Skeletal muscle satellite cell (primary cell): ENCODE measurements around the gene BAIAP2.
"Not testable (repeated sequence)": the region's sequence is repeated elsewhere in the genome, so short reads cannot be mapped to it uniquely, and the experiment has no call there.

Experiments used
- H3K27me3 ChIP-seq: 2 replicates; pipeline ENCODE4 v1.7.0; 2013; ENCODE audit warnings: low read length; ENCODE audit not compliant: control insufficient read depth, insufficient read depth
- H3K36me3 ChIP-seq: 2 replicates; pipeline ENCODE4 v1.7.0; 2013; ENCODE audit warnings: mild to moderate bottlenecking, control low read depth, low read length; ENCODE audit not compliant: insufficient read depth
- H3K4me1 ChIP-seq: 2 replicates; pipeline ENCODE4 v1.7.0; 2013; ENCODE audit warnings: low read length; ENCODE audit not compliant: control insufficient read depth, insufficient read depth
- H3K4me2 ChIP-seq: 2 replicates; pipeline ENCODE4 v1.7.0; 2013; ENCODE audit warnings: mild to moderate bottlenecking, low read length
- H3K4me3 ChIP-seq: 2 replicates; pipeline ENCODE4 v1.7.0; 2013; ENCODE audit warnings: low read length
- H3K9ac ChIP-seq: 2 replicates; pipeline ENCODE4 v1.7.0; 2013; ENCODE audit warnings: mild to moderate bottlenecking, low read depth, low read length, moderate library complexity
- H3K9me3 ChIP-seq: replicated peaks from 2 replicates; pipeline ENCODE4 v1.7.0; 2013; ENCODE audit warnings: mild to moderate bottlenecking, control low read depth, low read length

The BAIAP2 gene

DNA sequence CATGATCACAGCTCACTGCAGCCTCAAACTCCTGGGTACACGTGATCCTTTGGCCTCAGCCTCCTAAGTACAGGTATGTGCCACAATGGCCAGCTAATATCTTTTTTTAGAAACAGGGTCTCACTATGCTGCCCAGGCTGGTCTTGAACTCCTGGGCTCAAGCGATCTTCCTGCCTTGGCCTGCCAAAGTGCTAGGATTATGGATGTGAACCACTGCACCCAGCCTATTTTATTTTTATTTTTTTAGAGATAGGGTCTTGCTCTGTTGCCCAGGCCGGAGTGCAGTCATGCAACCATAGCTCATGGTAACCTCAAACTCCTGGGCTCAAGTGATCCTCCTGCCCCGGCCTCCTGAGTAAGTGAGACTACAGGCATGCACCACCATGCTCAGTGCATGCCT lies 17.6 kb upstream of the BAIAP2 start:
- H3K4me3 ChIP-seq, H3K9me3 ChIP-seq, H3K27me3 ChIP-seq, H3K36me3 ChIP-seq, H3K9ac ChIP-seq, H3K4me2 ChIP-seq: not testable (repeated sequence)
- peaks cover 23% of the 10 kb centered on the region for H3K4me1 ChIP-seq

- peak overlapping the region; percentile 62 for H3K4me2 ChIP-seq
- no peaks in the 10 kb centered on the region for H3K27me3 ChIP-seq
- H3K36me3 ChIP-seq: no peaks in the 10 kb centered on the region
- H3K9ac ChIP-seq: peak overlapping the region; percentile 52
- H3K4me3 ChIP-seq: peak overlapping the region; percentile 38
- no peaks in the 10 kb centered on the region for H3K9me3 ChIP-seq
- H3K4me1 ChIP-seq: peaks cover 23% of the 10 kb centered on the region
Measured at GRCh38 chr17:81018044-81018802, 16.7 kb upstream of the BAIAP2 start.

DNA sequence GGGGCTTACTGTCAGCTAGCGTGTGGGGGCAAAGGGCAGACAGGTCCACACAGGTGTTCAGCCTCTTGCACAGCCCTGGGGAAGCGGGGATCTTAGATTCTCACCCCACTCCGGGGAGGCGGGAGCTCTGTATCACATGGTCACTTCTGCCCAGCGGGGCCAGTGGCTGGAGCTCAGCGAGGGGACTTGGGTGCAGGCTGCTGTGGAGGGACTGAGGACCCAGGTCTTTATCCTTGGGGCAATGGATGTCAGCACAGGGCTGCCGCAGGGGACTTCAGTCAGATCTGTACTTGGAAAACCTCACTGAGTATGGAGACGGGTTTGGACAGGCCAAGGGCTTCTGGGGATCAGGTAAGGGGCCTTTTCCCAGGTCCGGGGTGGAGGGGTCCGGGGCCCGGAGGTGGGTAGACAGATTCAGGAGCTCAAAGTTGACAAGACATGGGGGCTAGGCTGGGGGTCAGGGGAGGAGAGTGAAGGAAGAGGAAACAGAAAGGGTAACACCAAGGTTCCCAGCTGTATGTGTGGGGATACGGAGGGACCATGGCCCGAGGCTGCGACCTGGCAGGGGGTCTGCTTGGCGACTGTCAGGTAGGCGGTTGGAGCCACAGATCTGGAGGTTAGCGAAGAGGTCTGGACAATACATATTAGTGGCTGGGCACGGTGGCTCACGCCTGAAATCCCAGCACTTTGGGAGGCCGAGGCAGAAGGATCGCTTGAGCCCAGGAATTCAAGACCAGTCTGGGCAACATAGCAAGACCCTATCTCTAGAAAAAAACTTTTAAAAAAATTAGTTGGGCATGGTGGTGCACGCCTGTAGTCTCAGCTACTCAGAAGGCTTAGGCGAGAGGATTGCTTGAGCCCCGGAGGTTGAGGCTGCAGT lies 15.1 kb upstream of the BAIAP2 start:
- Histone ChIP-seq H3K36me3 (no peaks in the 10 kb centered on the region), H3K4me2 (no peak overlapping the region), H3K27me3 (peaks cover 4% of the 10 kb centered on the region), H3K9ac (no peak overlapping the region), H3K4me1 (peaks cover 23% of the 10 kb centered on the region), H3K4me3 (no peak overlapping the region), H3K9me3 (no peaks in the 10 kb centered on the region)

- H3K4me3 ChIP-seq: no peak overlapping the region
- H3K4me1 ChIP-seq: peaks cover 24% of the 10 kb centered on the region
- H3K4me2 ChIP-seq: no peak overlapping the region
- H3K9ac ChIP-seq: peak overlapping the region; percentile 49
- no peaks in the 10 kb centered on the region for H3K9me3 ChIP-seq
- H3K27me3 ChIP-seq: peaks cover 10% of the 10 kb centered on the region
- H3K36me3 ChIP-seq: no peaks in the 10 kb centered on the region
Measured at GRCh38 chr17:81020443-81020766, 14.5 kb upstream of the BAIAP2 start.

DNA sequence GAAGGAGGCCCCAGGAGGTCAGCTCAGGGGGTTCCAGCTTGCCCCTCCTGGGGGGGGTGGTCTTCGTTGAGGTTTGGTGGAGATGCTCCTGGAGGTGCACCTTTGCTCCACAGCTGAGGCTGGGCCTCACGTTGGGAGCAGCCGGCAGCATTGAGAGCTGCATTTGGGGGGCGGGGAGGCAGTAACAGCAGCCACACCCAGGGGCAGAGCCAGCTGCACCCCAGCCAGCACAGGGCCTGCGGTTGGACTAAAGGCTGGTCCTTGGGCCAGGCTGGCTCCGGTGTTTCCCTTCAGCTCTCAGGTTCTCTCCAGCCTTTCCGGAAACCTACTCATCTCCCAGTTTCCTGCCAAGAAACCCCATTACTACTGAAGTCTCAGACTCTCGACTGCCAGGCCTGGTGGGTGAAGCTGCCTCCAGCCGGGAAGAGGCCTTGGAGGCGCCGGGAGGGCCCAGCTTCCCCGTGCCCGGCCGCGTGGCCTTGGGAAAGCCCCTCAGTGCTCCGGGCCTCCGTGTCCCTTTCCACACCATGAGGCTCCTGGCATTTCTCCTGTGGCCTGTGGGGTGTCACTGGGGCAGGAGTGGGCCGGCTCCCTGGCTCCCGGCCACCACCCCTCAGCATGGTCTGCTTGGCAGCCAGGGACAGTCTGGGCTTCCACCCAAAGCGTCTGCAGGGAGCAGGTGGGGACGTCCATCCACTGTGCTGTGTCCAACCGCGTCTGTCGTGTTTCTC lies 14.0 kb upstream of the BAIAP2 start:
- Histone ChIP-seq H3K4me1 (peaks cover 30% of the 10 kb centered on the region), H3K9me3 (no peaks in the 10 kb centered on the region), H3K4me3 (no peak overlapping the region), H3K4me2 (peak overlapping the region; percentile 53), H3K9ac (peak overlapping the region; percentile 49), H3K36me3 (no peaks in the 10 kb centered on the region), H3K27me3 (peaks cover 15% of the 10 kb centered on the region)

DNA sequence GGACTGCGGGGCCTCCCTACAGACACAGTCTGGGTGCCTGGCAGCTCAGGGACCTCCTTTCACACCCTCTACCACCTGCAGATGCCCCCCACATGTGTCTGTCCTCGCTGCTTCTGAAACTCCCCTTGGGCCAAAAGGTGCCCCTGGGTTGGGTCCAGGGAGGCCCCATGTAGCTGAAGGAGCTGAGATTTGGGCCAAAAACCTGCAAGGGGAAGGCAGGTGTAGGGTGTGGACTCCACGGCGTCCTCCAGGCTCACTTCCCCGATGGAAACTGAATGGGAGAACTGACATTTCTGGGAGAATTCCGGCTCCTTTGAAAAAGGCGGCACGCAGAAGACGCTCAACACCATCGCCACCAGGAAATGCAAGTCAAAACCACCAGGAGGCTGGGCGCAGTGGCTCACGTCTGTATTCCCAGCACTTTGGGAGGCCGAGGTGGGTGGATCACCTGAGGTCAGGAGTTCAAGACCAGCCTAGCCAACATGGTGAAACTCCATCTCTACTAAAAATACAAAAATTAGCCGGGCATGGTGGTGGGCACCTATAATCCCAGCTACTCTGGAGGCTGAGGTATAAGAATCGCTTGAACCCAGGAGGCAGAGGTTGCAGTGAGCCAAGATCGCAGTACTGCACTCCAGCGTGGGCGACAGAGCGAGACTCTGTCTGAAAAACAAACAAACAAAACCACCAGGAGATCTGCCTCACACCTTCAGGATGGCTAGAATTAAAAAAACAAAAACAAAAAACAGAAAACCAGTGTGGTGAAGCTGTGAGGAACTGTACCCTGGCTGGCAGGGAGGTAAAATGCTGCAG lies 13.2 kb upstream of the BAIAP2 start:
- Histone ChIP-seq H3K27me3 (peaks cover 23% of the 10 kb centered on the region), H3K9ac (peak overlapping the region; percentile 49), H3K9me3 (no peaks in the 10 kb centered on the region), H3K4me3 (no peak overlapping the region), H3K36me3 (no peaks in the 10 kb centered on the region), H3K4me1 (peaks cover 32% of the 10 kb centered on the region), H3K4me2 (peak overlapping the region; percentile 53)

DNA sequence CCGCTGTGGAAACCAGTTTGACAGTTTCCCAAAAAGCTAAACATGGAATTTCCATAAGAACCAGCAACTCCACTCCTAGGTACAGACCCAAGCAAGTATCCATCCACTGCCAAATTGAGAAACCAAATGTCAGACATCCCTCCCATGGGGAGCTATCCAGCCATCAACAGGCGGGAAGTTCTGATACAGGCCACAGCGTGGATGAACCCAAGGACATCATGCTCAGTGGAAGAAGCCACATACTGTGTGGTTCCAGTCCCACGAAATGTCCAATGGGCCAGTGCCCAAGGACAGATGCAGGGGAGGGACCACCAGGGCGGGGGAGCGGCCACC lies 12.6 kb upstream of the BAIAP2 start:
- Histone ChIP-seq H3K4me2 (no peak overlapping the region), H3K4me3 (no peak overlapping the region), H3K27me3 (peaks cover 29% of the 10 kb centered on the region), H3K4me1 (peaks cover 38% of the 10 kb centered on the region), H3K9ac (no peak overlapping the region), H3K36me3 (no peaks in the 10 kb centered on the region), H3K9me3 (no peaks in the 10 kb centered on the region)

- Histone ChIP-seq H3K4me3 (no peak overlapping the region), H3K27me3 (peaks cover 43% of the 10 kb centered on the region), H3K4me2 (no peak overlapping the region), H3K36me3 (no peaks in the 10 kb centered on the region), H3K9me3 (no peaks in the 10 kb centered on the region), H3K9ac (no peak overlapping the region), H3K4me1 (peaks cover 27% of the 10 kb centered on the region)
Measured at GRCh38 chr17:81025065-81025740, 9.7 kb upstream of the BAIAP2 start.

- Histone ChIP-seq H3K4me1 (peaks cover 23% of the 10 kb centered on the region), H3K4me3 (no peak overlapping the region), H3K27me3 (peaks cover 43% of the 10 kb centered on the region), H3K9me3 (no peaks in the 10 kb centered on the region), H3K9ac (no peak overlapping the region), H3K36me3 (no peaks in the 10 kb centered on the region), H3K4me2 (peak overlapping the region; percentile 50)
Measured at GRCh38 chr17:81025741-81026129, 9.2 kb upstream of the BAIAP2 start.

DNA sequence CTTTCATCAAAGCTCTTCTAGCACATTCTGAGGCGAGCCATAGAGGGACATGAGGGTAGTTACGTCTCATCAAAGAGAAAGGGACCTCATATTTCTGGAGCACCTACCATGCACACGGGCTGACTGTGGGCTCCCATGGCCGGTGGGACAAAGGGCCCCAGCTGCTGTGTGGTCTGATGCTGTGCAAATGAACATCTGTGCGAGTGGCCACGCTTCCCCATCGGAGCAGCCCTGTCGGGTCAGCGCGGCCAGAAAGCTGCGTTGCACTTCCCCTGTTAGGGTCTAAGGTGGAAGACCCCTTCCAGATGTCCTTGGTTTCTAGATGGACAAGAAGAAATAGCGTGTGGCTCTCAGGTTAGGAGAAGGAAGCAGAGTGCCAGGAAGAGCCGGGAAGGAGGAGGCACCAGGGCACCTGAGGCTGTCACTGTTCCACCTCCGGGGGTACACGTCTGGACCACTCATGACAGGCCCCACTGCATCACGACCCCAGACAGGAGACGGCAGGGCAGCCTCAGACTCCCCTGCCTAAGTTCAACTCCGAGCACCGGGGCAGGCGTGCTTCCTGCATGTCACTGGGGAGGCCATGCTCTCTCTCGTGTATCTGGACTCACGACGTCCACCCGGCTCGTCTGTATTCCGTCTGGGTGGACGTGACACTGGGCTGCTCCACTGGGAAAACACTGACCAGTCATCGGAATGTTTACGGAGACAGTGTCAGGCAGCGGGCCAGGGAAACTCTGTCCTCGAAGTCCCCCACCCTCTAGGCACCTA lies 8.5 kb upstream of the BAIAP2 start:
- no peaks in the 10 kb centered on the region for H3K36me3 ChIP-seq
- peaks cover 43% of the 10 kb centered on the region for H3K27me3 ChIP-seq
- H3K9me3 ChIP-seq: no peaks in the 10 kb centered on the region
- H3K4me3 ChIP-seq: no peak overlapping the region
- H3K9ac ChIP-seq: no peak overlapping the region
- H3K4me2 ChIP-seq: no peak overlapping the region
- peaks cover 16% of the 10 kb centered on the region for H3K4me1 ChIP-seq
